ENCODE measurements around the gene GAPVD1. TPM values are rescaled to one million over a fixed set of nuclear protein-coding genes. Genes with fewer than 3 reads are reported as not detected.

Gene GAPVD1
- total and polyA plus RNA-seq, 2 of the 8 experiments (the other 6 are each of a cell fraction or from before 2014, with no cell fraction given), result 5.5 to 40.5 TPM

- Histone ChIP-seq H4K20me1 (replicated peaks in 1 of 2; ENCODE audit: control insufficient read depth in 1 of 2, insufficient read depth in 2 of 2, low read length in 2 of 2) (no peaks in the 10 kb centered on the region), H3K18ac (ENCODE audit: extremely low read depth, low read length) (no peak overlapping the region), H3K4me2 (ENCODE audit: insufficient read depth in 1 of 2, low read depth in 2 of 2, low read length in 2 of 2) (no peak overlapping the region), H2AK5ac (ENCODE audit: low read depth, low read length) (0 out of 2 replicates have a peak overlapping the region, but pooled peaks have one; percentile 53), H3K23ac (ENCODE audit: insufficient read length) (no peak overlapping the region), H3K36me3 (ENCODE audit: control insufficient read depth in 2 of 4, insufficient read depth in 4 of 4, low read length in 3 of 4) (0 out of 8 replicates have a peak, but pooled peaks cover 0 to 4% (median 0%) of the 10 kb centered on the region in 4 experiments), H3K4ac (replicated peaks; ENCODE audit: insufficient read length, low read depth, low read length) (no peak overlapping the region), H3K27ac (ENCODE audit: low read depth, low read length) (no peak overlapping the region), H2BK5ac (ENCODE audit: low read depth, low read length) (no peak overlapping the region), H3K79me1 (ENCODE audit: low read depth, low read length) (peaks cover 4% of the 10 kb centered on the region; the same call in 1 of the 2 replicates), H2BK20ac (ENCODE audit: low read length) (no peak overlapping the region), H2BK15ac (ENCODE audit: low read length) (no peak overlapping the region), H3K9me3 (ENCODE audit: insufficient read depth in 2 of 2, low read depth in 1 of 2, low read length in 1 of 2) (no peaks in the 10 kb centered on the region), H3K79me2 (ENCODE audit: control insufficient read depth in 1 of 2, insufficient read depth in 2 of 2, low read length in 2 of 2) (peaks cover 0 to 18% of the 10 kb centered on the region in 2 experiments; a peak in 2 of 4 replicates), H2BK120ac (replicated peaks; ENCODE audit: low read depth, low read length) (no peak overlapping the region), H4K8ac (ENCODE audit: extremely low read depth, insufficient read depth, low read length) (no peak overlapping the region), H2BK12ac (ENCODE audit: low read depth, low read length) (no peak overlapping the region), H3K14ac (ENCODE audit: insufficient read length) (no peak overlapping the region), H4K5ac (ENCODE audit: insufficient read length, low read depth, low read length) (no peak overlapping the region), H3K4me3 (ENCODE audit: extremely low read depth in 1 of 4, insufficient read depth in 2 of 4, low read depth in 3 of 4, low read length in 4 of 4) (no peak overlapping the region), H3K4me1 (replicated peaks in 1 of 4; ENCODE audit: control insufficient read depth in 3 of 4, insufficient read depth in 4 of 4, low read length in 3 of 4) (peaks cover 0 to 2% (median 0%) of the 10 kb centered on the region in 4 experiments; a peak in 1 of 7 replicates), H4K91ac (replicated peaks; ENCODE audit: insufficient read length, low read length) (no peak overlapping the region), H2AFZ (ENCODE audit: low read length) (no peak overlapping the region), H3K9ac (replicated peaks in 1 of 4; ENCODE audit: extremely low read depth in 1 of 4, low read depth in 3 of 4, low read length in 3 of 4) (no peak overlapping the region), H3K27me3 (replicated peaks in 1 of 4; ENCODE audit: control insufficient read depth in 3 of 4, extremely low read depth in 1 of 4, insufficient read depth in 3 of 4, low read length in 3 of 4) (no peaks in the 10 kb centered on the region), H3K23me2 (ENCODE audit: low read depth, low read length) (peaks cover 3% of the 10 kb centered on the region), H3K56ac (replicated peaks; ENCODE audit: insufficient read length, low read depth, low read length) (no peak overlapping the region)
- DNase-seq (ENCODE audit: low read depth in 1 of 2, low spot score in 2 of 2), result no peak
- ChIA-PET CTCF (ENCODE audit: partially characterized antibody) (no interaction called here), POLR2A (ENCODE audit: partially characterized antibody) (no interaction called here)
- no peak for TF ChIP-seq CREB1 (IDR thresholded peaks at IDR 0.05)
- WGBS, 2 experiments (ENCODE audit: extremely low coverage in 1 of 2, insufficient coverage in 1 of 2, insufficient read length in 1 of 2, insufficient replicate concordance in 2 of 2, low coverage in 1 of 2, low lambda C conversion rate in 2 of 2, missing lambda C conversion rate in 1 of 2), result 63% methylated on average over 2 of the region's 2 CpGs; no CpG with 5 or more reads in 1 of the 2 experiments
- no peak for FAIRE-seq
Measured at GRCh38 chr9:125258832-125259534, 2.6 kb upstream of the GAPVD1 start.
